Peyer's patch (tissue), 4 donors: ENCODE results near the gene CNTNAP5. TPM values are rescaled to one million over a fixed set of nuclear protein-coding genes. Genes with fewer than 3 reads are reported as not detected.

Source experiments
- DNase-seq, 3 donors: peaks; one replicate each; pipeline ENCODE4 v3.0.0-alpha.2; 2017 to 2019
- H3K27ac ChIP-seq, 4 donors: fragments of 200-600 bp; sonication (generic); one replicate each; pipeline ENCODE4 v1.5.1; 2016 to 2019
- H3K27me3 ChIP-seq, 2 donors: fragments of 200-600 bp; sonication (generic); one replicate each; pipeline ENCODE4 v1.5.1; 2019
- H3K36me3 ChIP-seq, 3 donors: fragments of 200-600 bp; sonication (generic); one replicate each; pipeline ENCODE4 v1.5.1; 2016 to 2019
- H3K4me1 ChIP-seq, 4 donors: fragments of 200-600 bp; sonication (generic); one replicate each; pipeline ENCODE4 v1.5.1; 2016 to 2019
- H3K4me3 ChIP-seq, 4 donors: fragments of 200-600 bp; sonication (generic); 1 replicate in 3 of 4; 2 replicates in 1 of 4; pipeline ENCODE4 v1.5.1; 2016 to 2019; ENCODE audit warnings: mild to moderate bottlenecking in 1 of 4
- H3K9me3 ChIP-seq, 4 donors: fragments of 200-600 bp; sonication (generic); one replicate each; pipeline ENCODE4 v1.5.1; 2016 to 2019; ENCODE audit warnings: mild to moderate bottlenecking in 1 of 4
- POLR2A ChIP-seq, 2 donors: fragments of 450-650 bp; IDR thresholded peaks; one replicate each; pipeline ENCODE4 v1.5.1; 2017; ENCODE audit warnings: antibody characterized with exemption in 2 of 2, mild to moderate bottlenecking in 2 of 2, moderate library complexity in 2 of 2
- total RNA-seq, 4 donors: library from RNA; depleted of rRNA; stranded (reverse); fragments of >200 nt; gene quantifications; one replicate each; pipeline ENCODE4 v1.1.0, GENCODE V29; 2016
- TF ChIP-seq, protein P1 (sequence below), 6 experiments: fragments of 450-650 bp in 4 of 6; fragments of 200-600 bp in 2 of 6; sonication (generic) in 1 of 6; IDR thresholded peaks; one replicate each; pipeline ENCODE4 v1.5.1; 2017 to 2019; ENCODE audit warnings: antibody characterized with exemption in 6 of 6, mild to moderate bottlenecking in 3 of 6, moderate library complexity in 1 of 6

CNTNAP5 gene
- total RNA-seq, 4 donors from 2014 or later = not detected

DNA sequence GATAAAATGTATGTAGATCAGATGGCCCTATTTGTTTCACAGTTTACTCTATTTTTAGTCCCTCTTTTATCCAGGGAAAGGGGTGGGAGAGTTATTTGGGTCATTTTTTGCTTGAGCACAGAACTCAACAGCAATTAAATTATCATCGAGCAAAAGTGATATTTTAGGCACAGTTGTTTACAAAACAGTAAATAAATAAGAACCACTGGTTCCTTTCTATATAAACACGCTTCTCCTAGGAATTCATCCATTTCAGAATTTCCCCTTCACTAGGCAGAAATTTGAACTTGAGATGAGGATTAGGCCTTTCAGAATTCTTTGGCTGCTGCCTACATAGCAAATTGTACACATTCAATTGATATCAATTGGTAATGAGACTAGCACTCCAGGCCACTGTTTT, 812.4 kb downstream of the CNTNAP5 start:
- H3K4me3 ChIP-seq = no peak overlapping the region
- no peaks in the 10 kb centered on the region for H3K9me3 ChIP-seq
- no peak for TF ChIP-seq POLR2A (IDR thresholded peaks at IDR 0.05)
- TF ChIP-seq, protein P1, sequence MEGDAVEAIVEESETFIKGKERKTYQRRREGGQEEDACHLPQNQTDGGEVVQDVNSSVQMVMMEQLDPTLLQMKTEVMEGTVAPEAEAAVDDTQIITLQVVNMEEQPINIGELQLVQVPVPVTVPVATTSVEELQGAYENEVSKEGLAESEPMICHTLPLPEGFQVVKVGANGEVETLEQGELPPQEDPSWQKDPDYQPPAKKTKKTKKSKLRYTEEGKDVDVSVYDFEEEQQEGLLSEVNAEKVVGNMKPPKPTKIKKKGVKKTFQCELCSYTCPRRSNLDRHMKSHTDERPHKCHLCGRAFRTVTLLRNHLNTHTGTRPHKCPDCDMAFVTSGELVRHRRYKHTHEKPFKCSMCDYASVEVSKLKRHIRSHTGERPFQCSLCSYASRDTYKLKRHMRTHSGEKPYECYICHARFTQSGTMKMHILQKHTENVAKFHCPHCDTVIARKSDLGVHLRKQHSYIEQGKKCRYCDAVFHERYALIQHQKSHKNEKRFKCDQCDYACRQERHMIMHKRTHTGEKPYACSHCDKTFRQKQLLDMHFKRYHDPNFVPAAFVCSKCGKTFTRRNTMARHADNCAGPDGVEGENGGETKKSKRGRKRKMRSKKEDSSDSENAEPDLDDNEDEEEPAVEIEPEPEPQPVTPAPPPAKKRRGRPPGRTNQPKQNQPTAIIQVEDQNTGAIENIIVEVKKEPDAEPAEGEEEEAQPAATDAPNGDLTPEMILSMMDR (IDR thresholded peaks at IDR 0.05) = no peak
- H3K36me3 ChIP-seq = no peaks in the 10 kb centered on the region
- H3K4me1 ChIP-seq = no peaks in the 10 kb centered on the region
- no peaks in the 10 kb centered on the region for H3K27me3 ChIP-seq
- DNase-seq = no peak
- no peak overlapping the region for H3K27ac ChIP-seq

DNA sequence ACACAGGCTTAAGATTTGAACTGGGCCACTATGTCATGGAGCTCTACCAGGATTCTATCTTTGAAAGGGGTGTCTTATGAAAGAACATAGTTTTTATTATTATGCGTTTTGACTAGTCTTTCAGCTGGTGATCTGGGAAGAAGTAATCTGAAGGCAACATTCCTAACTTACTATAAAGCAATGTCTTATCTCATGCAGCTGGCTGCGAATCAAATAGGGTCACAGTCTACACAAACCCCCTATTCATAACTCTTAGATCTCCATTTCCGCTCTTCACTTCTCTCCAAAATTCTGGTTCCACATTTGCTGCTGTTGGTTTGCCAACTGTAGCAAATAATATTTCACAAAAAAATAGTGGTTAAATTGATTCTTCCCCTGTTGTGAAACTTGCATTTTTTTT, 813.3 kb downstream of the CNTNAP5 start:
- Histone ChIP-seq H3K4me3 (no peak overlapping the region), H3K27me3 (no peaks in the 10 kb centered on the region), H3K27ac (no peak overlapping the region), H3K4me1 (no peaks in the 10 kb centered on the region), H3K36me3 (no peaks in the 10 kb centered on the region), H3K9me3 (no peaks in the 10 kb centered on the region)
- no peak for DNase-seq
- TF ChIP-seq POLR2A (IDR thresholded peaks at IDR 0.05) = no peak
- TF ChIP-seq, protein P1 (IDR thresholded peaks at IDR 0.05) = no peak

DNA sequence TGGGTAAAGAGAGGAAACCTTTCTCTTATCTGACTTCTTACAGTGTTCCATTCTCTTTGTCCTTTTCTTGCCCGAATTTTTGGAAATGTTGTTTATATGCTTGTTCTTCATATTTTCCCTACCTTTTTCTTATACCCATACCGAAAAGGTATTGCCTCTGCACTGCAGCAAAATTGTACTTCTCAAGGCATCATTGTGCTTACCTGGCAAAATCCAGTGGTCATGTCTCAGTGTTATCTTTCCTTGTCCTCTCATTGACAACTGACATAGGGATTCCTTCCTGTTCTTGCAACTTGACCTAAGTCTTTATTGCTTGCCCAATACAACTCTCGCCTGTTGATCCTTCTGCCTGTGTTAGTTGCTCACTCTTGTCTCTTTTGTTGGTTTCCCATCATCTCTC, 842.2 kb downstream of the CNTNAP5 start:
- no peaks in the 10 kb centered on the region for H3K9me3 ChIP-seq
- no peak overlapping the region for H3K27ac ChIP-seq
- H3K36me3 ChIP-seq = no peaks in the 10 kb centered on the region
- no peak for TF ChIP-seq POLR2A (IDR thresholded peaks at IDR 0.05)
- TF ChIP-seq, protein P1 (IDR thresholded peaks at IDR 0.05) = no peak
- no peaks in the 10 kb centered on the region for H3K27me3 ChIP-seq
- H3K4me1 ChIP-seq = no peaks in the 10 kb centered on the region
- no peak overlapping the region for H3K4me3 ChIP-seq
- DNase-seq = no peak

DNA sequence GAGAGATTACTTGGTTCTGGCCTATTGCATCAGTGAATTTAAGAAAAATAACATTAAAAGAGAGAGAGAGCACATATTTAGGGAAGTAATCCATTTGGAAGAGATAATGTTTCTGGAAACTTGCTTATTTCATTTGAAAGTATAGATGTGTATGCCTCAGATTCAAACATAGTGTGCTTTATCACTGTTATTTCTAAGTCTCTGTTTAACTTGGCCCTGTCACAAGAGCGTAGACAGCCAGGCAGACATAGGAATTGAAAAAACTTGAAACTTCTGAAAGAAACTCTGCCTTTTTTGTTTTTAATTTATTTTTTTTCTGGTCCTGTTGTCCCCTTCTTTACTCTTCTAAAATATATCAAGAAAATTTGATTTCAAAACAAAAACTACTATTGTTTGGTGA, 849.1 kb downstream of the CNTNAP5 start:
- DNase-seq = no peak
- Histone ChIP-seq H3K4me1 (no peaks in the 10 kb centered on the region), H3K36me3 (no peaks in the 10 kb centered on the region), H3K27me3 (no peaks in the 10 kb centered on the region), H3K27ac (no peak overlapping the region), H3K9me3 (no peaks in the 10 kb centered on the region), H3K4me3 (no peak overlapping the region)
- no peak for TF ChIP-seq POLR2A (IDR thresholded peaks at IDR 0.05)
- TF ChIP-seq, protein P1 (IDR thresholded peaks at IDR 0.05) = no peak

DNA sequence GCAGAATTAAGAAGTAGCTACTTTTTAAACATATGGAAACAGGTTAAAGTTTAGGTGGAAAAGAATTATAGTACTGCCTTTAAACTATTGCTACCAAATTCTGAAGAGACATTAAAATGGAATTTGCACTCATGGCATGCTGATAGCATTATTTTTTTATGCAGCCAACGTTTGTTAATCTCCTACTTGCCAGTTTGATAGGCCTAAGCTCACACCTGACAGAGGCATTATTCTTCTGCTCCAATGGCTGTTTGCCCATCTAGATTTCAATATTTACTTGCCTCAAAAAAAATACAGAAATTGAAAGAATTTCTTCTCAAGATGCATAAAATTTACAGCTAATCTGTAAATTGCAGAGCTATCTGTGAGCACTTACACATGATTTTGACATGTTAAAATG, 849.6 kb downstream of the CNTNAP5 start:
- TF ChIP-seq, protein P1 (IDR thresholded peaks at IDR 0.05) = no peak
- no peak for TF ChIP-seq POLR2A (IDR thresholded peaks at IDR 0.05)
- no peak overlapping the region for H3K27ac ChIP-seq
- H3K36me3 ChIP-seq = no peaks in the 10 kb centered on the region
- H3K4me1 ChIP-seq = no peaks in the 10 kb centered on the region
- no peak for DNase-seq
- H3K27me3 ChIP-seq = no peaks in the 10 kb centered on the region
- H3K4me3 ChIP-seq = no peak overlapping the region
- no peaks in the 10 kb centered on the region for H3K9me3 ChIP-seq

DNA sequence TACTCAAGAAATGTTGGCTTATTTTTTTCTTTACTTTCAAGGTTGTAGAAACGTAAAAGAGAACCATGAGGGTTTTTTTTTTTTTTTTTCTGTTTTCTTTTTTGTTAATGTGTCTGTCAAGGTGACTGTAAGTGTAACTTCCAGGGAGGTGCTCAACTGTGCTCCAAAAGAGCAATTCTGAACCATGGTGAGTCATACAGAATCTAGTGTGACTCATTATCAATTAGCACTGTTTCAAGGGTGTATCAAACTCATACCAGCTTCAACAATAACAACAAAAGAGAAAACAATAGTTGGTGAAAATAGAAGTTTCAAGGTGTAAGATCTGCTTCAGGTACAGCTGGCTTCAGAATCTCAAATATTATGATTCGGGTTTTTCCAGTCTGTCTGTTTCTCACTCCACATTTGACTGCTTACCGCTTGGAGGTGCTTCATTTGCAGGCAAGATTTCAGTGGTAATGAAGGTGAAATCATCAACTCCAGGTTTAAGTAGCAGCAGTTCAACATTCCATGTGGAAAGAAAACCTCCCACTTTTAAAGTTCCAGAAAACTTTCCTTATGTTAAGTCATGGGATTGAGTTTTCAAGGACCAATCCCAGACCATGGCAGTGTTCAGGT, 850.6 kb downstream of the CNTNAP5 start:
- Histone ChIP-seq H3K27me3 (no peaks in the 10 kb centered on the region), H3K36me3 (no peaks in the 10 kb centered on the region)

More for the DNA sequence above, 850.6 kb downstream of the CNTNAP5 start:
- DNase-seq = no peak
- Histone ChIP-seq H3K9me3 (no peaks in the 10 kb centered on the region), H3K4me1 (no peaks in the 10 kb centered on the region), H3K27ac (no peak overlapping the region), H3K4me3 (no peak overlapping the region)
- TF ChIP-seq, protein P1 (IDR thresholded peaks at IDR 0.05) = no peak
- TF ChIP-seq POLR2A (IDR thresholded peaks at IDR 0.05) = no peak
